UCSD-AML1 (cell line): ENCODE results near the gene JAK3.

Experiments used
- DNase-seq: peaks from one replicate; lab custom pipeline; 2025; ENCODE audit not compliant: unreplicated experiment; lab: John Stamatoyannopoulos, UW

The JAK3 gene

DNA sequence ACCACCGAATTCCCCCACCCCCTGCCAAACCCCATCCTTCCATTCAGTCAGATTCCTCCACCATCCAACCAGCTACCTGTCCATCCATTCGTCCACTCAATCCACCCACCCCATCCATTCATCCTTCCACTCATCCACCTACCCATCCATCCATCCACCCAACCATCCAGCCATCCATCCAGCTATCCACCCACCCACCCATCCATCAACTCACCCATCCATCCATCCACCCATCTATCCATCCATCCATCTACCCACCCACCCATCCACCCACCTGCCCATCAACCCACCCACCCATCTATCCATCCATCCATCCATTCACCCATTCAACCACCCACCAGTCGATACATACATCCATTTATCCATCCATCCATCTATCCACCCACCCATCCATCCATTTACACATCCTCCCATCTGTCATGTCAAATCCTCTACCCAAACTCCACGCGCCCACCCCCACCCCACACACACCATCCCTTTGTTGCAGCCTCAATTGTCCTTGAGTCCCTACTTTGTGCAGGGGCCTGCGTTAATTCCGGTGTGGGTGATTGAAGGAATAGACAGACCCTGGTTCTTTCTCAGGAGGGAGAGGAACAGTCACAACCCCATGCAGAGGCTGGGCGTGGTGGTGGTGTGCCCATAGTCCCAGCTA, 18.7 kb upstream of the JAK3 start:
- DNase-seq, result no peak

DNA sequence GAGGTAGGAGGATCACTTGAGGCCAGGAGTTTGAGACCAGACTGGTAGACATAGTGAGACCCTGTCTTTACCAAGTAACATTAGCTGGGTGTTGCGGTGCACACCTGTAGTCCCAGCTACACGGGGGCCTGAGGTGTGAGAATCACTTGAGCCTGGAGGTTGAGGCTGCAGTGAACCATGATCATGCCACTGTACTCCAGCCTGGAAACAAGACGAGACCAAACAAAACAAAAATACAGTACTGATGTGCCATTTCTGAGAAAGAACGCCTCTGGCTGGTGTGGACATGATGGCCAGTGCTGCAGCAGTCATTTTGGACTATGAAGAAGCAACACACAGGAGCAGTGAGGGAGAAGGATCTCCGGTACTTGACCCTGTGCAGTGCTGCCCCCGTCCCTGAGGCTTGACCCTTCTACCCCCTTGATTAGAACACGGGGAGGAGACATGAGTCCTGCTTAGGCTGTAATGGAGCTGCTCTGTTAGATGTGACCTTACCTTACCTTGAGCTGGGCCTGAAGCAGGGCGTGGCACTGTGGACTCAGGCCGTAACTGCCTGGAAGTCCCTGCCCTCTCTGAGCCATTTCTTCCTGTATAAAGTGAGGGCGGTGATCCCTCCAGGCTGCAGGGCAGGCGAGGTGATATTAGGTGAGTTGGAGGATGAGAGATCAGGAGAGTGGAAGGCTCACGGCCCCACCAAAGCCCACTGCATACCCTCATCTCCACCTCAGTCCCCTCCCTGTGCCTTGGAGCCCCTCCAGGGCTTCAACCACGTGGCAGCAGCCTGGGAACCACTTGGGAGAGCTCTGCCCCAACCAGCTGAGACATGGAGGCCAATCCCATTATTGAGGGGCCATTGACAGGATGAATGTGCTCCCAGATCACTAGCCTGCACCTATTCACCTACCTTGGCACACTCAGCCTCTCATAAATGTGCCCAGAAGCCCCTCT, 17.9 kb upstream of the JAK3 start:
- DNase-seq, result no peak

DNA sequence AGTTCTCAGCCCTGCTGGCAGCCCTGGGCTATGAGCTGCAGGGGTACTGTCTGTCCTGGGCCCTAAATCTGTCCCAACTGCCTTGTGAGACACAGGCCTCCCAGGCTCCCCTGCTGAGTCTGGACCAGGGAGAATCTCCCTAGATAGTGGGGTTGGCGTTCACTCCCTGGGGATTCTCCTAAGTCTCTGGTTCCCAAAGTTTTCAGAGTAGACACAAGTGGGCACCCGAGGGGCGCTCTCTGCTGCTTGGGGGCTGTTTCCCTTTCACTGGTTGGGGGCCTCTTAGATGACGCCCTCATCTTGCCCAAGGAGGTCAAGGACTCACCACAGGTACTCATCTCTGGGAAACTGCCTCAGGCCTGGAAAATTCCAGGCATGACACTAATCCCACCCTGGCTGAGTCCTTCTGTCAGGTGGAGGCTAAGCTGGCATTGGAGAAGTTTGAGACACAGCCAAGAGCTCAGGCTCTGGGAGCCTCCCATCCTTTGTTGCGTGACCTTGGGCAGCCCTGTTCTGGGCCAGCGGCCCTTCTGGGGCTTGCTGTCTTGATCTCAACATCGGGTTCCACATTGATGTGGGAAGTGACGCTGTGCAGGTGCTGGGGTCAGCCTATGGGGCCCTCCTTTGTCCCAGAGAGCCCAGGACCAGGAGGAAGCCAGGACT, 15.9 kb upstream of the JAK3 start:
- no peak for DNase-seq

DNA sequence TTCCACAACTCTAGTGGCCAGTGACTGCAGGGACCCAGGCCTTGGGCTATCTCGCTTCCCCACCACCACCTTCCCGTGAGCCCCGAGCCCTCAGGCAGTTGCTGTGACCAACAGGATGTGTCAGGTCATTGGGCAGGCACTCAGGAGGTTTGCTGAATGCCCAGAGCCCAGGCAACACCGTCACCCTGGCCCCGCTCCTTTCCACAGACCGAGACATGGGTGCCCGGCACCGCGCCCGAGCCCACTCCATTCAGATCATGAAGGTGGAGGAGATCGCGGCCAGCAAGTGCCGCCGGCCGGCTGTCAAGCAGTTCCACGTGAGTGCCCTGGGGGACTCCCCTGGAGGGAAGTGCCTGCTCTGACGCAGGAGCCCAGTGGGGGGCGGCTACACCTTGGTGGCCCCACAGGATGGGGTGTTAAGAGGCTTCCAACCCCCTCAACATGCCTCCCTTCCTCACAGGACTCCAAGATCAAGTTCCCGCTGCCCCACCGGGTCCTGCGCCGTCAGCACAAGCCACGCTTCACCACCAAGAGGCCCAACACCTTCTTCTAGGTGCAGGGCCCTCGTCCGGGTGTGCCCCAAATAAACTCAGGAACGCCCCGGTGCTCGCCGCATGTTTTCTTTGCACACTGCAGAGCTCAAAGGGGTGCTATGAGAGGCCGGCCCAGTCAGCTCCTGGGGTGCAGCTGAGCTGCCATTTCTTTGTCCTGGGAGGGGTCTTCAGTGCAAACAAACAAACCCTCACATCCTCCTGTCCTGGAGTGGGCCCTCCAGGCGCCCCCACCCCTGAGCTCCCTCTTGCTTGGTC, 15.1 kb upstream of the JAK3 start:
- no peak for DNase-seq

DNA sequence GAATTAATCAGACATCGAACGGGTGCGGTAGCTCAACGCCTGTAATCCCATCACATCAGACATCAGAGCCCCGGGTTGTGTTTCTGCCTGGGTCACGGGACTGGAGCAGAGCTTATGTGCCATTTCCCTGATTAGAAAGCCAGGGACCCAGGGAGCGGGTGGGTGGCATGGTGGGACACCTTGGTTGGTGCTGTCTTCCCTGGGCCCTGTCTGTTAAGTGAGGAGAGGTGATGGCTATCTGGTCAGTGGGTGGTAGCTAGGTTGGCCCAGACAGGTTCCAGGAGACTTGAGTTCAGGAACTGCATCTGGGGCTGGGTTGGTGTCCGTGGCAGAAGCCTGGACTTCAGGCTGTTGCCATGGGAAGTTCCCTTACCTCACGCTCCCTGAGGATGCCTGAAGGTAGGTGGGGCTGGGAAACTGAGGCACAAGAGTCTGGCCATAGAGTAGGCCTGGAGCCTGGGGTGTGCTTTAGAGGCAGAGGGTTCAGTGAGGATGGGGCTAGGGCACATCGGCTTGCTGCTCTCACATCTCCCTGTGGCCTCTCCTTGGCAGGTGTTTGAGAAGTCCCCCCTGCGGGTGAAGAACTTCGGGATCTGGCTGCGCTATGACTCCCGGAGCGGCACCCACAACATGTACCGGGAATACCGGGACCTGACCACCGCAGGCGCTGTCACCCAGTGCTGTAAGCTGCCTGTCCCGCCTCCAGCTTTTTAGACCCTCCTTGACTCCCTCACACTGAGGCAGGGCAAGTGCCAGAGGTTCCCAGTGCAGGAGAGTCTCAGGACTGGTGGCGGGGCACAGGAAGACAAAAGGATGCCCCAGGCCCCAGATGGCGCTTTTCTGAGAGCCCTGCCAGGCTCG, 14.0 kb upstream of the JAK3 start:
- DNase-seq, result no peak

DNA sequence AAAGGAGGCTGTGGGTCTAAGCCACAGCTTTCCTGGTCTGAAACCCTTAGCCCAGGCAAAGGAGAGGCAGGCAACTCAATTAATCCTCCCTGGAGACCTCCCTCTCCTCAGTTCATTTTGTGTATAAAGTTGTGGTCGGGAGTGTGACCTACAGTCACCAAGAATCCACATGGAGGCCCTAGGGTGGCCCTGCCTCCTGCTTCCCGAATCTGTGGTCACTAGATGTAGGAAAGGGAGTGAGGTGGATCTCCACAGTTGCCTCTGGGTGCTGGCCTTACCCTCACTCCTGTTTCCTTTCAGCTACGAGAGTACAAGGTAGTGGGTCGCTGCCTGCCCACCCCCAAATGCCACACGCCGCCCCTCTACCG, 13.2 kb upstream of the JAK3 start:
- no peak for DNase-seq

DNA sequence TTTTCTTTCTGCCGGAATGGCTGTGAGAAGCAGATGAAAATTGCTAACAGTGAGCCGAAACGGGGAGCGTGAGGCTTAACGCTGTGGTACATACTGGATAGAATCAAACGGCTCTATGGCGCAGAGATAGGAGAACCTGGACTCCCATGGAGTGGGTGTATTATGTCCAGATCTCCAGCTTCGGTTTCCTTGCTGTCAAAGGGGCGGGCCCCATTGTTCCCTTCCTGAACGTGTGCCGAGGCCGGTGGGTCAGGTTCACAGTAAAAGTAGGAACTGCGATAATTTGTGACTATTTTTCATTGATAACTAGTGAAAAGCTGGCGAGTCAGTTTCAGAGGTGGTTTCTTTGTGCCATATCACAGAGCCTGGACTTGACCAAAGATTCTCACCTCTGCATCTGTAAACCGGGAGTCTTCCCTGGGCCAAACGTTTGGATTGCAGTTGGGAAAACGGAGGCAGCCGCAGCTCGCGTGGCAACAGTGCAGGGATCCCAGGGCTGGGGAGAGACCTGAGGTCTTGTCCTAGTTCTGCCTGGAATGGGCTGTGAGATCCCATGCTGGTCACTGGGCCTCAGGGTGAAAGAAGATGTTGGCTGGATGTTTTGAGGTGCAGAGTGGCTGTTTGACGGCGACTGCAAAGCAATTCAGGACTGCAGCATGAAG, 12.7 kb upstream of the JAK3 start:
- DNase-seq, result no peak

DNA sequence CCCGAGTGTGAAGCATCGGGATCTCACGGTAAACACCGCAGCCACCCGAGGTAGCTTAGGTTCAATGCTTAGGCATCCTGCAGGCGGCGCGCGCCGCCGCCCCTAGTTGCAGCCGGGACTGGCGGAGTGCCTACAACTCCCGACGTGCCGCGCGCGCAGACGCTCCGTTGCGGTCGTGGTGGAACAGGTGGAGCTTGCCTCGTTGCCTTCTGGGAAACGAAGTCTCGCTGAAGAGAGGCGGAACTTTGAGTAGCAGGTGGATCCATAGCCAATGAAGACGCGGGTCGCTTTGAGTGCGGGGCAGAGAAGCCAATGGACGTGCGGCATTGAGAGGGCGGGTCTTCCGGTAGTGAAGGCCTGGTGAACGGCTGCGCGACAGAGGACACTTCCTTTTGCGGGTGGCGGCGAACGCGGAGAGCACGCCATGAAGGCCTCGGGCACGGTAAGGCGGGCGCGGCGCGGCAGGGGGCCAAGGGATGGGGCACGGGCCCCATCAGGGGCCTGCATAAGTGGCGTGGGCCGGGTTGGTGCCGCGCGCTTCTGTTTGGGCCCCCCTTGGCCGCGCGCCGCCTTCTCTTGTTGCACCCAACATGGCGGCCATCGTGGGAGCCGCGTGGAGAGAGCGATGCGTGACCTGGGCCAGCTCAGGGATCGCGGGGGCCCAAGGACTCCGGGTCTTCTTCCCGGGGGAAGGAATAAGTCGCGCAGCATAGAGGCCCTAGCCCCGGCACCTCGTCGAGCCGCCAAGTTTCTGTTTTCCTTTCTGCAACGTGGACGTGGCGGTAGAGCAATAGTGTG, 11.9 kb upstream of the JAK3 start, which contains the start of gene RPL18A:
TSS of gene RPL18A (plus strand) at position 378 of the 798 bp plus-strand sequence. CDS start at position 425, 47 bp downstream.
- DNase-seq, result peak; percentile 99

DNA sequence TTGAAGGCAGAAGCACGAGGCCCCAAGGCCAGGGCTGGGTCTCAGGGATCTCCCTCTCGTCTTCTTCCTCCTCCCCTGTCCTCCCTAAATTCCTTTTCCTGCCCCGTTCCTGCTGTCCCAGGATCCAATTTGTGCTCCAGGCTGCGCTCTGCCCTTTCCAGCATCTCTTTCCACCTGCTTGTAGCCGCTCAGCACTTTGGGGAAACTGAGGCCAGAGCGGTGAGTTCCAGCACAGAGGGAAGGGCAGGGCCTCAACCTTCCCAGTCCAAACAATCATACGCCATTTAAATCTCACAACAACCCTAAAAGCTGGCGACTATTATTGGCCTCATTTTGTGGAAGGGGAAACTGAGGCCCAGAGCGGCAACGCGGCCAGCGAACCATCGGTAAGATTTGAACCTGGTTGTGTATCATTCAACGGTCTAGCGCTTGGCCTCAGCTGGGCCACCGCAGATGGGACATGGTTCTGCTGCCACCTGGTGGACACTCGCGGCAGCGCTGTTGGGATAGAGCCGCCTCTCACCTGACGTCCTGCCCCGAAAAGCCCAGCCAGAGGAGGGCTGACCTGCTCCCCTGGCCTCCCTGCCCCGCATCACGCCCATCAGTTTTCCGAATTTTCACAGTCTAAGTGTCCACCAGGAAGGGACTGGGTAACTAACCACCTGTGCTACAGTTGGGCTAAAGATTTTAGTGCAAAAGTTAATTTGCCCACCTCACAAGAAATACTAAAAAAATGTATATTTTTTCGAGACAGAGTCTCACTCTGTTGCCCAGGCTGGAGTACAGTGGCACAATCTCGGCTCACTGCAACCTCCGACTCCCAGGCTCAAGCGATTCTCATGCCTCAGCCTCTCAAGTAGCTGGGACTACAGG, 7.7 kb upstream of the JAK3 start:
- DNase-seq, result peak; percentile 87

DNA sequence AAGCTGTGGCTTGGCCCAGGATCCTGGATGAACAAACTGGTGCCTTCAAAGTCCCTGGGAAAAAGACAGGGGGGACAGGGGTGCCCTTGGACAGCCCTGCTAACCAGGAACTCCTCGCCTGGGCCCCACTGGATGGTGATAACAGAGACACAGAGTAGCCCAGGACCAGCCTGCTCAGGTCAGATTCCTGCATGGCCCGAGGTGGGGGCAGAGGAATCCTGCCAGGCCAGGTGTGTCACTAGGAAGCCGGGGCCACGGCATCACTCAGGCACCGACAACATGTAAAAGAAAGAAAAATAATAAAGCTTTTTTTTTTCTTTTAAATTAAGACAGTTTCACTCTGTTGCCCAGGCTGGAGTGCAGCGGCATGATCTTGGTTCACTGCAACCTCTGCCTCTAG, 6.3 kb upstream of the JAK3 start:
- DNase-seq, result no peak

DNA sequence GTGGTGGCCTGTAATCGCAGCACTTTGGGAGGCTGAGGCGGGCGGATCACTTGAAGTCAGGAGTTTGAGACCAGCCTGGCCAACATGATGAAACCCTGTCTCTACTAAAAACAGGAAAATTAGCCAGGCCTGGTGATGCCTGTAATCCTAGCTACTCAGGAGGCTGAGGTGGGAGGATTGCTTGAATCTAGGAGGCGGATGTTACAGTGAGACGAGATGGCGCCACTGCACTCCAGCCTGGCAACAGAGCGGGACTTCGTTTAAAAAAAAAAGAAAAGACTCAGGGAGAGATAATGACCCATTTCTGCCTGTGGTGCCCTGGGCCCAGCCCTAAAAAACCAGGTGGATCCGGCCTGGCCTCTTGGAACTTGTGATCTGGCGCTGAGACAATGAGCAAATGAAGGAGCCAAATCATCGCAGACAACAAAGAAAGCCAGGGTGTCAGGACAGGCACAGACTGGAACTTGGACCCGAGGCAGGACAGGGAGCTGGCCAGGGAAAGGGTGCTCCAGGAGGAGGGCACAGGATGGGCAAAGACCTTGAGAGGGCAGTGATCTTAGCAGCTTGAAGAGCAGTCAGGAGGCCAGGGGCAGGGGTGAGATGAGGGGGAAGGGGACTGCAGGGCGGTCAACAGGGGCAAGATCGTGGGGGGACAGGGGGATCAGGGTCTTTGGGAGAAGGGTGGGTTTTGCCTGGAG, 962 bp upstream of the JAK3 start:
- DNase-seq, result peak; percentile 27

DNA sequence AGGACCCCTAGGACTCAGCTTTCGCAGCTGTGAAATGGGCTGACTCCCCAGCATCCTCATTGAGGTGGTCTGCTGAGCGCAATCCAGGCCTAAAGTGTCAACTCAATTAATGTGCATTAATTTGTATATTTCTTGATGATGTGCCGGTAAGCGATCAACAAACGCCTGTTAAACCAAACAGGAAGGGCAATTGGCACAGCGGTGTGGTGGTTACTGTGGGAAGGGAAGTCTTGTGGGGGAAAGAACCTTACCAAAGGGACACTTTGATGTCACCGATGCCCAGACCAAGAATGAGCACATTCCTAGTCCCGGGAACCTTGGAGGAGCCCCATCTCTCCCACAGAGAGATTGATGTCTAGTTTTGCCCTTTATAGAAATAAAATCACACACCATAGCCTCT, 1.6 kb downstream of the JAK3 start:
- DNase-seq, result no peak

DNA sequence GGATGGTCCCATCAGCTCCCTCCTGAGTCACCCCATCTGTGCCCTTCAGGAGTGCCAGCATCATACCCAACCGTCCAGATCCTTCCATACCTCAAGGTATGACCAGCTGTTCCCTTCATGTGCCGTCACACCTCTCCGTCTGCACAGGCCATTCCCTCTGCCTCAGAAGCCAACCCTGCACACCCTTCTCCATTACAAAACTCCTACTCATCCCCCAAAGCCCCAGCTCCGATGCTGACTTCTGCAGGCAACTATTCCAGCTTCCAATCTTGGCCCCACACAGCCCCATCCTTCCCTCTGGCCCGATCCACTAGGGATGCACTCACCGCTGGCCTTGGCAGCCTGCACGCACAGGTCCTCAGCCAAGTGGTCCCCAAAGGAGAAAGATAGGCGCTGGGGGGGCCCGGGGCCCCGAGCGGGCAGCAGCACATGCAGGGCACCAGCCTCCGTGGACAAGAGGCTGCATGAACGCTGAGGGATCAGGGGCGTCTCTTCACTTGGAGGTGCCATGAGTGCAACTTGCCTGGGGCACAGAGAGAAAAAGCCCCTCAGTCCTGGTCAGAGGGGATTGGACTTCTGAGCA, 3.8 kb downstream of the JAK3 start:
- DNase-seq, result no peak

DNA sequence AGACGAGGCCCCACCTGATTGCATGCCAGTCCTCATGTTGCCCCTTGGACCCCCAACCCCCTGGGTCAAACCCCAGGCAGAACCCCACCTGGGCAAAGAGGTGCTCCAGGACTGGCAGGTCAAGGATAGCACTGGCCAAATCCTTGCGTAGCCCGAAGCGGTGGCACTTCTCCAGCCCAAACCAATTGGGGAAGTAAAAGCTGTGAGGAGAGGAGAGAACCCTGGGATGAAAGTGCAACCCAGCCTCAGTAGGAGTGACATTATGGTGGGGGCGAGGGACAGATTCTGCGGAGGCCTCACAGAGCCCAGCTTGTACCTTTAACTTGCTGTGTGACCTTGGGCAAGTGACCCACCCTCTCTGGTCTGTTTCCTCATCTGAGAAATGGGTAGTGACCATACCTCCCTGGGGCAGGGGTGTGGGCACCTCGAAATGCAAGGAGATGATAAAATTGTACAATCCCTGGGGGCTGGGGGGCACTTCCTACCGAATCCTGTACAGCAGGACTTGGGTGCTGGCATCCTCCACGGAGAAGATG, 4.4 kb downstream of the JAK3 start:
- DNase-seq, result no peak

DNA sequence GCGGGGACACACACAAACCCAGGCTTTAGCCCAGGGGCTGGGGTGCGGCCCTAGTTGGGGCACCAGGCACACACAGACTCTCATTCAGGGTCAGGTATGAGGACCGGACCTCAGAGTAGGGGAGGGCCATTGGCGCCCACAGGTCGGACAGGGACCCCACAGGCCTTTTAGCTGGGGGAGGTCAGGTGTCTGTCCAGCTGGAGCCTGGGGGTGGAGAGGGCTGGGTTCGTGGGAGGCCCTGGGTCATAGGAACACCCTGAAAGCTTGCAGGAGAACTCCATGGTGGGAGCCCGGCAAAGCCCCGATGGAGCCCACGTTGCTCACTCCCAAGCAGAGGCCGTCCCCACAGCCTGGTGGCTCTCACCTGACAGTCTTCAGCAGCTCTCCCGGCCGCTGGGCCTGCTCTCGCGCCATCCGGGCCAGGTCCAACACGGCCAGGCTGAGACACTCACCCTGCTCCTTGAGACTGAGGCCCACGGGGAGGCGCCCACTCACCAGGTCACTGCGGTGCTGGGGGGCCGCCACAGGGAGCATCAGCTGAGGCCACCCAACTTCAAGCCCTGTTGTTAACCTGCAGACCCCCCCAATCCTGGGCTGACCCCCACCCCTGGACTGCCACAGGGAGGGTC, 5.0 kb downstream of the JAK3 start:
- DNase-seq, result no peak
